ENCODE measurements around the gene IFNK.

Gene IFNK

GRCh38 chr9:27511771-27512170 lies 12.3 kb upstream of the IFNK start:
- DNase-seq (ENCODE audit: low read depth, low spot score), result no peak

- no peak for DNase-seq (ENCODE audit: low read depth, low spot score)
These were observed 9.5 kb upstream of the IFNK start for GRCh38 chr9:27514551-27514950.

GRCh38 chr9:27518006-27518405 lies 6.1 kb upstream of the IFNK start:
- DNase-seq (ENCODE audit: low read depth, low spot score), result no peak

GRCh38 chr9:27518809-27519208 lies 5.3 kb upstream of the IFNK start:
- no peak for DNase-seq (ENCODE audit: low read depth, low spot score)

- DNase-seq (ENCODE audit: low read depth, low spot score), result no peak
These were observed 4.3 kb upstream of the IFNK start for GRCh38 chr9:27519466-27520465.

GRCh38 chr9:27520986-27521385 lies 3.1 kb upstream of the IFNK start:
- no peak for DNase-seq (ENCODE audit: low read depth, low spot score)

- no peak for DNase-seq (ENCODE audit: low read depth, low spot score)
These were observed 949 bp upstream of the IFNK start for GRCh38 chr9:27523141-27523540.

GRCh38 chr9:27527702-27528075 lies 3.6 kb downstream of the IFNK start:
- DNase-seq (ENCODE audit: low read depth, low spot score), result no peak

- no peak for DNase-seq (ENCODE audit: low read depth, low spot score)
These were observed 4.2 kb downstream of the IFNK start for GRCh38 chr9:27528076-27528885.

GRCh38 chr9:27528886-27529315 lies 4.8 kb downstream of the IFNK start:
- no peak for DNase-seq (ENCODE audit: low read depth, low spot score)

GRCh38 chr9:27529316-27530278 lies 5.5 kb downstream of the IFNK start, which contains the start of gene MOB3B:
TSS of gene MOB3B (minus strand) at chr9:27529814. CDS start at chr9:27455550, 74,264 bp downstream.
- DNase-seq (ENCODE audit: low read depth, low spot score), result peak; percentile 53

GRCh38 chr9:27530915-27531755 lies 7.0 kb downstream of the IFNK start:
- no peak for DNase-seq (ENCODE audit: low read depth, low spot score)

GRCh38 chr9:27532046-27532445 lies 8.0 kb downstream of the IFNK start:
- DNase-seq (ENCODE audit: low read depth, low spot score), result no peak

GRCh38 chr9:27533311-27533710 lies 9.2 kb downstream of the IFNK start:
- no peak for DNase-seq (ENCODE audit: low read depth, low spot score)

- no peak for DNase-seq (ENCODE audit: low read depth, low spot score)
These were observed 10.0 kb downstream of the IFNK start for GRCh38 chr9:27534131-27534530.

GRCh38 chr9:27534658-27535209 lies 10.6 kb downstream of the IFNK start:
- no peak for DNase-seq (ENCODE audit: low read depth, low spot score)

GRCh38 chr9:27535701-27536118 lies 11.6 kb downstream of the IFNK start:
- no peak for DNase-seq (ENCODE audit: low read depth, low spot score)

- no peak for DNase-seq (ENCODE audit: low read depth, low spot score)
These were observed 12.1 kb downstream of the IFNK start for GRCh38 chr9:27536168-27536567.

- no peak for DNase-seq (ENCODE audit: low read depth, low spot score)
These were observed 12.9 kb downstream of the IFNK start for GRCh38 chr9:27537027-27537435.

- DNase-seq (ENCODE audit: low read depth, low spot score), result no peak
These were observed 13.7 kb downstream of the IFNK start for GRCh38 chr9:27537756-27538155.

Measured in activated naive CD8-positive, alpha-beta T cell treated with anti-CD3 and anti-CD28 coated beads, Interleukin-2, amount 50 U/mL, for 16 hours (primary cell).